ENCODE results near the gene SFXN3.
"Not testable (repeated sequence)": the region's sequence is repeated elsewhere in the genome, so short reads cannot be mapped to it uniquely, and the experiment has no call there.

SFXN3 gene

DNA sequence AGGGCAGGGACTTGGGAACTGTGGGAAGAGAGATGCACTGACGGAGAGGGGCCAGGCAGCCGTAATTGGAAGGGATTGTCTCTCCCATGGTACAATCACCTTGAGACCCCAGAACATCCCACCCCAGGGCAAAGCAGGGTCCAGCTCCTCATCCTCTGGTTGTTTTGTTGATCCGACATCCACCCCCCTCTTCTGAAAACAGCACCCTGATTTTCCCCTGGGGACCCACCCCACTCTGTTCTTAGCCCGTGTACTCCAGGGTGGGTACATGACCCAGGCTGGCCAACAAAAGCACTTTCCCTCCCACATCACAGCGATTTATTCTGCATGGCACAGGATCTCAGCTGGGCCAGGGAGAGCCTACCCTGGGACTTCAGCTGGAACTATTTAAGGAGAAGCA is 14.2 kb upstream of the SFXN3 start:
- no peak for DNase-seq

DNA sequence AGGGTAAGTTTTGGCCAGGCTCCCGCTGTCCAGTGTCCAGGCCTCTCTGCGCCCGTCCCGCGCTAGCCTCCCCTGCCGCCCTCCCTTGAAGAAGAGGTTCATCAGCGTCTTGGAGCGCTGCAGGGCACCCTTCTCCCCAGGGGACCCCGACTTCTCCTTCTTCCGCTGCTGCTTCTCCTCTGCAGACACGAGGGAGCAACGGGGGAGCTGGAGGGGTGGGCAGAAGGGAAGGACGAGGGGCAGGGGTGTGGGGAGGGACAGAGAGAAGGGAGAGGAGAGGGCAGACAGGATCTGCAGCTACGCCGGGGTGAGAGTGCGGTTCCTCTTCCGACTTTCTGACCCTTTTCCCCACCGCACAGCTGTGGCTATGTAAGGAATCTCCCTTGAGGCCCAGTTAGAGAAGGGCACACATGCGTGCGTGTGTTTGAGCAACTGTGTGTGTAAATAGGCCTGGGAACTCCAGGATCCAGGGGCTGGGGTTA is 12.9 kb upstream of the SFXN3 start:
- DNase-seq = no peak

DNA sequence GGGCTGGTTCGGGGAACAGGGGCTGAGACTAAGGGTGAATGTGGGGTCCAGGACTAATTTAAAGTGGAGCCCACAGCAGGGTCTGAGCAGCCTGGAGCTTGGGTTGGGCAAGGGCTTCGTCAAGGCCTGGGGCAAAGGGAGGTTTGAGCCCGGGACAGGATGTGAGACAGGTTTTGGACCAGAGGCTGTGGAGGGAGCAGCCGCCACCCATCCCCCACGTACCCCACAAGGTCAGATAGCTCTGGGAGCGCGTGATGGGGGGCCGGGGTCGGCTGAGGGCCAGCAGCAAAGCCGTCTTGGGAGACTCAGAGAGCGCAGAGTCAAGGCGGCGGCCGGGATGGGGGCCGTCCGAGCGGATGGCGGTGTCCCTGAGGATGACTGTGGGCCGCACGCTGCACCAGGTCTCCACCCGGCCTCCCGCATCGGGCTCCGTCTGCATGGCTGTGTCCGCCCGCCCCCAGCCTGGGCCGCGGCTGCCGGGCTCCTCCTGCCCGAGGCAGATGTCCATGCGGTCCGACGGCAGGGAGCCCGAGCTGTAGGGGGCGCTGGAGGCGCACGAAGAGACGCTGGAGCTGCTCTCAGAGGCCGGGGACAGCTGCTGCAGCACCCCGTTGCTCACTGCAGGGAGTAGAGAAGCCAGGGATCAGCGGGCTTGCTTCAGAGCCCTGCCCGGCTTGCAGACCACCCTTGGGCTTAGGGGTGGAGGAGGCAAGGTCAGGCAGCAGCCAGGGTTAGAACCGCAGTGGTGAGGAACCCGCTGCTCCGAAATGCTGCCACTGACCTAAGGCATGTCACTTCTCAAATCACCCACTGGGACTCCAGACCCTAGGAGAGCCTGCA is 12.2 kb upstream of the SFXN3 start:
- DNase-seq = peak; percentile 83

DNA sequence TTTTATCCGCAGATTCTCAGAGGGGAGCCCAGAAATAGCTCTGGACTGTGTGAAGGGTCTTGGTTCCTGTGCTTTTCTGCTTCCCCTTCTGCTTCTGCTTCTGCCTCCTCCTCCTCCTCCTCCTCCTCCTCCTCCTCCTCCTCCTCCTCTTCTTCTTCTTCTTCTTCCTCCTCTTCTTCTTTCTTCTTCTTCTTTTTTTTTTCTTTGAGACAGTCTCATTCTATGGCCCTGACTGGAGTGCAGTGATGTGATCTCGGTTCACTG is 11.7 kb upstream of the SFXN3 start:
- DNase-seq = no peak

DNA sequence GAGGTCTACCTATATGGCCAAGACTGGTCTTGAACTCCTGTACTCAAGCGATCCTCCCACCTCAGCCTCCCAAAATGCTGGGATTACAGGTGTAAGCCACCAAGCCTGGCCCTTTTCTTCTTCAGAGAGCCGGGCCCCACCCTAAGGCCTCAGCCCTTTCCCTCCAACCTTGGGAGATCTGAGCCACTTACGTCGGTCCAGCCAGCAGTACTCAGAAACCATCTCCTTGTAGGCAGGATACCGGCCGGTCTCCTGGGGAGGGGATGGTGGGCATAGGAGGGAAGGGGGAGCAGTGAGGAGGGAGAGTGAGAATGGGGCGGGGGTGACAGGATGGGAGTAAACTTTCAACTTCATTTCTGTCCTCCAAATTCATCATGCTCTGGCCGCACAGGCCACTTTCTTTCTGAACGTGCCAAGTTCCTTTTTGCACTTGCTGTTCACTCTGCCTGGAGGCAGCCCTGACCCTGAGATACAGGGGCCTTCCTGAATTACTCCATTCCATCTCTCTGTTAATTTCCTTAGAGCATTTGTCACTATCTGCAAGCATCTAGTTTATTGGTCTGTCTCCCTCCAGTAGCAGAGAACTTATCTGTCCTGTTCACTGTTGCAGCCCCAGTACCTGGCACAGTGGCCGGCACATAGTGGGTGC is 10.5 kb upstream of the SFXN3 start:
- DNase-seq = no peak

DNA sequence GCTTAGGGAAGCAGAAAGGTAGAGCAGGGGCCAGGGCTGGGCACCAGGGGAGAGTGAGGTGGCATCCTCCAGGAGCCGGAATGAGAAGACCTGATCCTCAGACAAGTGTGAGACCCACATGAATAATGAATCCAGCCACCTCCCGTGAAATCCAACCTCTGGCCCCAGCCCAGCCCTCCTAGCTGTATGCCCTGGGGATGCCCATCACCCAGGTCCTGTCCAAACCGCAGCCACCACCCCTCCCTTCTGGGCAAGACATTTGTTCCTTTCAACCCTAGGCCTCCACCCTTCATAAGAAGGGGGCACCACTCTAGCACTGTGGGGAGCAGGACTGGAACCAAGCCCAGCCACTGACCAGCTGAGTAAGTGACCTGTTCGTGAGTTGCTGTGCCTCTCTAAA is 9.8 kb upstream of the SFXN3 start:
- DNase-seq = no peak

DNA sequence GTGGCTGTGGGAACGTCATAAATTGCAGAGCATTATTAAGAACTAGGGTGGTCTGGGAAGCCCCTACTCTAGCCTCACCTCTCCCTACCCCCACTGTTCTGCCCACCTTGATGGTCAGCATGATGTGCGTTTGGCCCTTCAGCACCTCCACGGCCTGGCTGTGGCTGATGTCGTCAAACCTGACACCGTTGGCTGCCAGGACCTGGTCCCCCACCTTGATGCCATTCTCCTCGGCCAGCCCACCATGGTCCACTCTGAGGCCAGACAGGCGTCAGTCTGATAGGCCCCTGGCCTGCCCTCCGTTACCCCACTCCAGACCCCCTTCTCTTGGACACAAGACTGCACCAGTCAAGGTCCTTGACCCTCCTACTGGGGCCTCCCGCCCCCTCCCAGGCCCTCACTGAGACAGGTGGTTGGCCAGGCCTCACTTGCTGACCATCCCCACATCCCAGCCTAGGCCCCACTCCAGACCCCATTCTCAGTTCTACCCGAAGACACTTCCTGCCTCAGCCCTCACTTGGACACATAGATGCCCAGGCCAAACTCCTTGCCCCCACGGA is 9.3 kb upstream of the SFXN3 start:
- DNase-seq = no peak

DNA sequence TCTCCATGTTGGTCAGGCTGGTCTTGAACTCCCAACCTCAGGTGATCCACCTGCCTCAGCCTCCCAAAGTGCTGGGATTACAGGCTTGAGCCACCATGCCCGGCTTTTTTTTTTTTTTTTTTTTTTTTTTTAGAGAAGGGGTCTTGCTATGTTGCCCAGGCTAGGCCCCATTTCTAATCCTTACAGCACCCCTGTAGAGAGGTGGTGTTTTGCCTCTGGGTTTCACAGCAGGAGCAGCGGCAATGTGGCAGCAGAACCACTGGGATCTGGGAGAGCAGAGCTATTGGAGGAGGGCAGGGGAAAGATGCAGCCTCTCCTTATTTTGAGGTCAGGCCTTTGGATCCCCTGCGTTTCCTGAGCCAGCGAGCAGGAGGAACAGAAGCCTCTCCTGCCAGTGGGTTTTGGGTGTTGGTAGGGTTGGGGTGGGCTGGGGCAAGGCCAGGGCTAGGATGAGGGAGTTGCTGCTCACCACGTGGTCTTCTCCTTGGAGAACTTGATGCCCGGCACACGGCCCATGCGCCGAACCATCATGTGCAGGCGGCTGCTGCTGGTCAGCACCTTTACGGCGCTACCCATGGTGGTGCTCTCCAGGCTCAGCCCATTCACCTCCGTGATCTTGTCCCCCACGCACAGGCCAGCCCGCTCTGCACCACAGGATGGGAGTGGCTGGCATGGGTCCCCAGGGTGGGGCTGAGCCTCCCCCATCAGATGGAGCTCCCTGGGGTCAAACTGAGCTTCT is 7.9 kb upstream of the SFXN3 start:
- DNase-seq = no peak

DNA sequence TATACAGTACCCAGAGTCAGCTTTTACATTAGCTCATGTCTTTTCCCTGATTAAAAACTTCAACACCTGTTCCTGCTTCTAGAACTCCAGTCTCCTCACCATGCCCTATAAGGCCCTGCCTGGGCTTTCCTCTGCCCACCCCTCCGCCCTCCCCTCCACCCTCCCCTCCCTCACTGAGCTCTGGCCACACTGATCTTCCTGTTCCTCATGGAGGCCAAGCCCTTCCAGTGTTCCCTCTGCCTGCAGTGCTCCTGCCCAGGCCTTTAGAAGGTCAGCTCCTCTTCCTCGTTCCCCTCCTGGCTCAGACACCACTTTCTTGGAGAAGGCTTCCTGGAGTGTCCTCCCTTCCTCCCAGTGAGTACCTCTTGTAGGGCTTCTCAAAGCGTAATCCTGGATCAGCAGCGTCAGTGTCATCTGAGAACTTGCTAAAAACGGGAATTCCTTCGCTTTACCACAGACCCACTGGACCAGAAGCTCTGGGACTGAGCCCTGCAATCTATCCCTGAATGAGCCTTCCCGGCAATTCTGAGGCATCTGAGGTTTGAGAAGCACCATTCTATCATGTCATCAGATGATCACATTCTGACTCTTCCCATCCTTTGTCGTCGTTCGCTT is 3.8 kb upstream of the SFXN3 start:
- no peak for DNase-seq

DNA sequence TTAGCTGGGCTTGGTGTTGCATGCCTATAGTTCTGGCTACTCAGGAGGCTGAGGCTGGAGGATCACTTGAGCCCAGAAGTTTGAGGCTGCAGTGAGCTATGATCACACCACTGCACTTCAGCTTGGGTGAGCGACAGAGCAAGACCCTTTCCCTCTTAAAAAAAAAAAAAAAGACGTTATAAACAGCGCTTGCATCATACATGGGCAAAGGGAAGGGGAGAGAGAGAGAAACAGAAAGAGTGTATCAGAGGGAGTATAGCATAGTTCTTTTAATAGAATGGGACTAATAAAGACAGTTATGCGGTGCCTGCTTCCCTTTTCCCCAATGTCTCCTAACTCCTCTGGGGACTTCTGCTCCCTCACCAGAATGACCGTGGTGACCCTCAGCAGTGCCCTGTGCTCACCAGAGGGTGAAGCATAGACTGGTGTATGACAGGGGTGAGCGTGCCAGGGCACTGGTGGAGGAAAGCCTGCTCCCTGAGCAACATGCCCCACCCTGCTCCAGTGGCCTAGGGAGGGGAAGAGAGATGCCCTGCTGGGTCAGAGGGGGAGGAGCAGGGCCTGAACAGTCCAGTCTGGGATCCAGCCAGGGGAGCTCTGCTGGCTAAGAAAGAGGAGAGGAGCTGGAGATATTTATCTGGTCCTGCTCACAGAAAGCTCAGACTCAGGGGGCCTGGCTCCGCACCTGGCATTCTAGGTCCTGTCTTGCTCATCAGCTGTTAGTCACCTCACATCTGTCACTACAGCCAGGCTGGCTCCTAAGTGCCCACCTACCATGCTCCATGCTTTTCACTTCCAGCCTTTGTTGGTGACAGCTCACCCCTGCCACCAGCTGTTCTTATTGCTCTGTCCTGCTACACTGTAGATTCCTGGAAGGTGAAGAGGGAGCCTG is 2.3 kb upstream of the SFXN3 start:
- no peak for DNase-seq

DNA sequence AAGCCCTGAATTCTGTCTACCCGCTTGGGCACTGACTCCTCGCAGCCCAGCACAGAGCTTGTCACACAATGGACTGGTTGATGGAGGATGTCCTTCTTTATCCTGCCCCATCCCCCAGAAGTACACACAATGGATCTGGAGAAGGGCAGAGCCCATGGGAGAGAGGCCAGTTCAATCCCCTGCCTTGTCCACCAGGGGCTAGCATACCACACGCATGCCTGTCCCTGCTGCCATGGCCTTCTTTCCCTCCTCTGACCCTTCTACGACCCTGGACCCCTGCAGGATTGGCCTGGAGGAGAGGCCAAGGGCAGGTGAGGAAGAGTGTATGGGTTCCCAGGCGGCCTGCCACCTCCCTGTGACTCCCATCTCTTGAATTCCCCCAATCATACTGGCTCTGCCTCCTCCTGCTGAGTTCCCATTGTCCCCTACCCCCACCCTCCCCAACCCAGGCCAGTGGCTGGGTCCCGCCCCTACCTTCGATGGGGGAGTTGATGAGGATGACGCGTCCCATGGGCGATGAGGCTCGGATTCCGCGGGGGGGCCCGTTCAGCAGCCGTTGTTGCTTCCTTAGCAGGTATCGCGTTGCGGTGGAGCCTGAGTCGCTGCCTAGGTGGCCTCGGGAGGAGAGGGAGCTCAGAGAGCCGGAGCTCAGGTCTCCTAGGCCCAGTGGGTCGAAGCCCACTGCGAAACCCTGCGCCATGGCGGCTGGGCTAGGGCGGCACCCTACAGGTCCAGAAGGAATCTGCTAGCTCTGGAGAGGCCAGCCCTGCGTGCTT is 1.3 kb upstream of the SFXN3 start:
- DNase-seq = no peak

DNA sequence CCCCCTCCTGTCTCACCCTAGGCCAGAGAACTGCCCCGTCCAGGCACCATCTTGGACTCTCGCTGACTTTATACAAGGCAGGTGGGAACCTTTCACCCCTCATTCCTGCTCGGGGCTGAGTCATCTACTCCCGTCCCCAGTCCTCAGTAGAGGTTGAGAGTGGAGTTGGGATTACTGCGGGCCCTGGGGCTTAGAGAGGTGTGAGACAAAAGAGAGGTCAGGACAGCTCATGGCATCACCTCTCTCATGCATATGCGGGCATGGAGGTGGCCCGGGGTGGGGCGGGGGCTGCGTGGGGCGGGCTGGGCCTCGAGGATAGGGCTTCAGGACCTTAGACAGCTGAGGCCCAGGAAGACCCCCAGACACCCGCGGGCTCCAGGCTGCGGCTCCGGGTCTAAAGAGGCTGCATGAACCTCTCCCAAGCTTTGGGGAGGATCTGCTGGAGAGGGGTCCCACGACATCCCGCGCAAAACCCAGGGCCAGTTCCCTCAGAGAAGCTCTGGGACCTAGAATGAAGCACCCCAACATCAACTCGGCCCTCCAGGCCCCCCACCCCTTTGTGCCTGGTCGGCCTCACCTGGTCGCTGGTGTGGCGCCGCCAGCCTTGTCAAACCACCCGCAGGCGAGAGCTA is 422 bp upstream of the SFXN3 start:
- no peak for DNase-seq

DNA sequence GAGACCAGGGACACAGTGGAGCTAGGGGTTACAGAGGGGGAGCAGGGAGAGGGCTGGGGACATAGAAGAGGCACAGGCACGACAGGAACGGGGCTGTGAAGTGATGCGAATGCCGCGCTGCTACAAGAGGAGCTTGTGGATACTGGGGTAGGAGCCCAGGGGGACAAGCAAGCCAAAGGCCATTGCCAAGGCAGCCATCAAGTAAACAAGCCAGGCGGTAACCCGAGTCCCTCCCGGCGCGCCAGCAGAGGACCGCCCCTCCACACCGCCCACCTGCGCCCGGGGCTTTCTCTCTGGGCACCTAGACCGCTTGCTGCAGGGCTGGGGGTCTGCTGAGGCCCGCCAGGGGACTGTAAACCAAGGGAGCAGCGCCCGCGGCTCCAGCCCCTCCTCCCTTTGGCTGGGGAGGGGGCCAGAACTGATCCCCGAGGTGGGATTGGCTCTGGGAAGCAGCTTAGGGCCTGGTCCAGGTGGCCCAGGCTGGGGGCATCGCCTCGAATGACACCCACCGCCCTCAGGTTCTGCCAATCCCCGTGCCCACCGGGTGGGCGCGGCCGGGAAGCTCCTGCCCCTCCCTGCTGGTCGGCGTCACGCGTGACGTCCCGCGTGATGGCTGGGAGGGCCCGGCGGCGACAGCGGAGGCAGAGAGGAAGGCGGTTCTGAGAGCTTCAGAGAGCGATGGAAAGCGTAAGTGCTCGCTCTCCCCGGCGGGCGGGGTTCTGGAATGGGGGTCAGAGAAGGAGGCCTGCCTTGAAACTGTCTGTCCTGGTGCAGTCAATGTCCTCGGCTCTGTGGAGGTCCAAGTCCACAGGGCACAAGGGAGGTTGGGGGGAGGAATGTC is 982 bp downstream of the SFXN3 start:
- DNase-seq = peak; percentile 59 to 61

DNA sequence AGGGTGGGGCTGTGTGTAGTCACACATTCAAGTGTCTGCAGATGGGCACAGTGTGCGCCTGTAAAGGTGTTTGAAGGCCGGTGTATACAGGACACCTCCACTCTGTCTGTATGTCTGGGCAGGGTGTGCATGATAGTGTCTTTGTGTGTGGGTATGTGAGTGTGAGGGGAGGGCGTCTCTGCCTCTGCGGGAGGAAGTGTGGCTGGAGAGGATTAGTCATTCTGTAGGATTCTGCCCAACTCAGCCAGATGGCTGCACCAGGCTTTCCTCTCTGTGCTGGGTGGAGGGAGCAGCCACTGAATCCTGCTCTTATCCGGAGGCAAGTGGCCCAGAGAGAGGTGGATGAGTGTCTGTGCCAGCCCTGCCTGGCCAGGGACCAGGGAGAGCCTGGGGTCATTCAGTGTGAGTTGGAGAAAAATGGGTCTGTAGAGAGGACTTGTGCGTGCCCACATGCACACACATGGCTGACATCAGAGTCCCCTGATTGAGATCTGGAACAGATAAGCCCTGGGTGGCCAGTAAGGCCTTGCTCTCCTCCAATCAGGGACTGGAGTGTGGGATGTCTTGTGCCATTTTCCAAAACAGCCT is 1.7 kb downstream of the SFXN3 start:
- DNase-seq = peak; percentile 35 to 47

DNA sequence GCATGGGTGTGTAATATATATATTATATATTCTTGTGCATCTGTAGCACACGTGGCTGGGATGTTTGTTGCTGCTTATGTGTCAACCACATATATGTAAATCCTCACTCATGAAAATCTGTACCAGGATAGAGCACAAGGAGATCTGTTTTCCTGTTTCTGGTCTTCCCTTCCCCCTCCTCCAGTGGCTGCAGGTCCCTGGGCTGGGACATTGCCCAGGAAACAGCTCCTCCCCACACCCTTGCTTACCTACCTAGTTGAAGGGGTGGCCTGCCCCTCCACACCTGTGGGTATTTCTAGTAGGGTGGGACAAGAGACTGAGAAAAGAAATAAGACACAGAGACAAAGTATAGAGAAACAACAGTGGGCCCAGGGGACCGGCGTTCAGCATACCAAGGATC is 2.2 kb downstream of the SFXN3 start:
- DNase-seq = no peak

DNA sequence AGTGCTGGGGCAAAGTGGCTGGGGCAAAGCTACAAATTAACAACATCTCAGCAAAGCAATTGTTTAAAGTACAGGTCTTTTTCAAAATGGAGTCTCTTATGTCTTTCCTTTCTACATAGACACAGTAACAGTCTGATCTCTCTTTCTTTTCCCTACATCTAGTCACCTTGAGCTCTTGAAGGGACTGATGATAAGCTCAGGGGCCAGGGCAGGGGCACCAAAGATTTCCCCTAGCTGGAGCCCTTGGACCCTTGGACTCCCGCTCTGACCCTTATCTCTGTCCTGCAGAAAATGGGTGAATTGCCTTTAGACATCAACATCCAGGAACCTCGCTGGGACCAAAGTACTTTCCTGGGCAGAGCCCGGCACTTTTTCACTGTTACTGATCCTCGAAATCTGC is 3.4 kb downstream of the SFXN3 start:
- not testable (repeated sequence) for DNase-seq

DNA sequence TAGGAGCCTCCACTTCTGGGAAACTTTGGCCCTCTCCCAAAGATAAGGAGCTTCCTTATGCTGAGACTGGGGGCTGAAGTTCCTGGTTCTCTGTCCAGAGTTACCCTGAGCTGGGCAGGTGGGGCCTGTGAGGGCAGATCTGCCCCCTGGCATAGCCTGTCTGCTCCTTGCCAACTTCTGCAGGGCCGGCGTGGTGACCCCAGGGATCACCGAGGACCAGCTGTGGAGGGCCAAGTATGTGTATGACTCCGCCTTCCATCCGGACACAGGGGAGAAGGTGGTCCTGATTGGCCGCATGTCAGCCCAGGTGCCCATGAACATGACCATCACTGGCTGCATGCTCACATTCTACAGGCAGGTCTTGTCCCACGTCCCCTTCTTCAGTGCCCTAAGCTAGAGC is 4.3 kb downstream of the SFXN3 start:
- DNase-seq = no peak

DNA sequence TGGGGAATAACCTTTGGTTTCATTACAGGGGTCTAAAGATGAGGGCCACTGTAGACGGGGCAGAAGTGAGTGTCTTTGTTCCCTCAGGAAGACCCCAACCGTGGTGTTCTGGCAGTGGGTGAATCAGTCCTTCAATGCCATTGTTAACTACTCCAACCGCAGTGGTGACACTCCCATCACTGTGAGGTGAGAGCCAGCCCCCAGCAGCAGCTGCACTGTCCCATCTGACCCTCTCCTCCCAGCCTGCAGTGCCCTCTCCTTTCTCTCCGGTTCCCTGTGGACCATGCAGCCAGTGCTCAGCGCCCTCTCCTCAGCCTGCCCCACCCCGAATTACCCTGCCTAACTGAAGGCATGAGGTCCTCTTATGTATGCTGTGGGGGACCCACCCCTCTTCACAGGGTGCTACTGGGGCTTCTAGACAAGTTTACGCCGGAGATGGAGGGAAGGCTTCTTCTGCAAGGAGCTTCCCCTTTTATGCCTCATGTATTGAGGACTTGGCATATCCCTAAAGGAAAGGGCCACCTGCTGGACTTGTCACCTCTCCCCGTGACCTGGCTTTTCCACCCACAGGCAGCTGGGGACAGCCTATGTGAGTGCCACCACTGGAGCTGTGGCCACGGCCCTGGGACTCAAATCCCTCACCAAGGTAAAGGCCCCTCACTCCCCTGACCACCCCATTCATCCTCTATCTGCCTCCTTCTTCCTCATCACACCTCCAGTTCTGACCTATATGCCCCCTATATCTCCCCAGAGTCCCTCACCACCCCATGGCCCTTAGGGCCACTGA is 5.1 kb downstream of the SFXN3 start:
- no peak for DNase-seq

DNA sequence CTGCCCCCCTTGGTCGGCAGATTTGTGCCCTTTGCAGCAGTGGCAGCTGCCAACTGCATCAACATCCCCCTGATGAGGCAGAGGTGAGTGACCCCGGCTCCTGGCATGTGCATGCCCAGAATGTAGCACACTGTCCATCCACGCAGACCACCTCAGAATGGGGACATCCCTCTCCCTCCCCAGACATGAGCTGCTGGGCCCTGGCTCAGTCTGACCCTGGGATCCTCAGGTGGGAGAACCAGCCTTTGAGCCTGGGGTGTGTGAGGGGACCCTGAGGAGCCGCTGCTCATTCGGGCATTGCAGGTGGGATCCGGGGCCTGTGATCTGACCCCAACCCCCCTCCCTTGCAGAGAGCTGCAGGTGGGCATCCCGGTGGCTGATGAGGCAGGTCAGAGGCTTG is 5.7 kb downstream of the SFXN3 start:
- DNase-seq = no peak
